GM12878 (cell line): ENCODE results near the gene PDZRN3. TPM values are rescaled to one million over a fixed set of nuclear protein-coding genes. Genes with fewer than 3 reads are reported as not detected.

Experiments
- BRCA1 ChIP-seq: IDR thresholded peaks from 2 replicates; pipeline ENCODE4 v1.6.1; 2011; ENCODE audit warnings: low read depth, low read length, improper control_type of control experiment
- CEBPZ ChIP-seq: fragments of 150-350 bp; IDR thresholded peaks from 2 replicates; pipeline ENCODE4 v1.6.1; 2016; ENCODE audit warnings: low read depth, low read length
- GATAD2B ChIP-seq: fragments of 450-650 bp; conservative IDR thresholded peaks from 2 replicates; pipeline ENCODE4 v1.6.1; 2017; ENCODE audit warnings: low read depth, mild to moderate bottlenecking, moderate library complexity
- IRF4 ChIP-seq: IDR thresholded peaks from 2 replicates; pipeline ENCODE4 v1.6.1; 2011; ENCODE audit warnings: low read depth, low read length
- JUNB ChIP-seq: IDR thresholded peaks from 2 replicates; pipeline ENCODE4 v1.6.1; 2016; ENCODE audit warnings: antibody characterized with exemption, mild to moderate bottlenecking
- MEF2A ChIP-seq: IDR thresholded peaks from 2 replicates; pipeline ENCODE4 v1.6.1; 2011; ENCODE audit warnings: low read depth, mild to moderate bottlenecking, low read length, moderate library complexity; ENCODE audit not compliant: insufficient read depth
- MLLT1 ChIP-seq: fragments of 450-650 bp; IDR thresholded peaks from 2 replicates; pipeline ENCODE4 v1.6.1; 2016; ENCODE audit warnings: mild to moderate bottlenecking
- NBN ChIP-seq: fragments of 450-650 bp; IDR thresholded peaks from 2 replicates; pipeline ENCODE4 v1.6.1; 2016
- PBX3 ChIP-seq: IDR thresholded peaks from 2 replicates; pipeline ENCODE4 v1.6.1; 2011; ENCODE audit warnings: mild to moderate bottlenecking, low read depth, low read length, moderate library complexity; ENCODE audit not compliant: insufficient replicate concordance
- POU2F2 ChIP-seq: IDR thresholded peaks from 3 replicates; pipeline ENCODE4 v1.6.1; 2011; ENCODE audit warnings: low read depth, mild to moderate bottlenecking, low read length, borderline replicate concordance
- RBBP5 ChIP-seq: fragments of 200-600 bp; sonication (generic); conservative IDR thresholded peaks from 2 replicates; pipeline ENCODE4 v1.6.1; 2016
- SKIL ChIP-seq: fragments of 450-650 bp; IDR thresholded peaks from 2 replicates; pipeline ENCODE4 v1.6.1; 2017; ENCODE audit warnings: mild to moderate bottlenecking, low read depth, inconsistent platforms; ENCODE audit not compliant: poor library complexity, severe bottlenecking
- SMAD1 ChIP-seq: fragments of 450-650 bp; IDR thresholded peaks from 2 replicates; pipeline ENCODE4 v1.6.1; 2018; ENCODE audit warnings: mild to moderate bottlenecking, low read depth; ENCODE audit not compliant: partially characterized antibody
- SPI1 ChIP-seq: IDR thresholded peaks from 2 replicates; pipeline ENCODE4 v1.6.1; 2011; ENCODE audit warnings: low read depth, mild to moderate bottlenecking, low read length, moderate library complexity, borderline replicate concordance; ENCODE audit not compliant: insufficient read depth
- USF1 ChIP-seq: IDR thresholded peaks from 2 replicates; pipeline ENCODE4 v1.6.1; 2011; ENCODE audit warnings: borderline replicate concordance, low read depth, mild to moderate bottlenecking, moderate library complexity, mixed read lengths, low read length; ENCODE audit not compliant: insufficient read depth; ENCODE audit errors: extremely low read length
- ZBTB4 ChIP-seq: fragments of 450-650 bp; formaldehyde crosslinking; IDR thresholded peaks from 2 replicates; pipeline ENCODE4 v1.4.0; 2022; ENCODE audit warnings: mild to moderate bottlenecking, moderate library complexity
- polyA plus RNA-seq, 11 experiments: library from polyadenylated mRNA; depleted of rRNA in 4 of 11; unstranded in 6 of 11; stranded (reverse) in 5 of 11; fragments of >200 nt; fragmentation: Nextera tagmentation in 4 of 11; fragmentation: Illumina TruSeq in 1 of 11; extraction: Ambion mirVana in 4 of 11; extraction: Trizol in 1 of 11; gene quantifications; 1 replicate in 1 of 11; 2 replicates in 10 of 11; pipeline versions ENCODE4 v1.2.1 to v1.2.3, GENCODE V29; 2011 to 2016; ENCODE audit warnings: inconsistent platforms in 2 of 11, missing spikeins in 2 of 11, low read depth in 1 of 11
- total RNA-seq, 4 experiments: library from RNA; depleted of rRNA in 3 of 4; stranded (reverse); fragments of >200 nt in 3 of 4; fragmentation: Illumina TruSeq in 1 of 4; extraction: Trizol in 1 of 4; gene quantifications; 2 replicates each; pipeline versions ENCODE4 v1.2.1 to v1.2.3, GENCODE V29; 2013 to 2021

Gene PDZRN3
- total and polyA plus RNA-seq, 10 of the 15 experiments (the other 5 are each of a cell fraction or from before 2014, with no cell fraction given): 0.07 to 0.37 (median 0.12) TPM; not detected in 6

- TF ChIP-seq USF1: no peak
- TF ChIP-seq RBBP5: no peak
- no peak for TF ChIP-seq MEF2A
- no peak for TF ChIP-seq JUNB
- TF ChIP-seq ZBTB4 (CRISPR knock-in tag): no peak
- no peak for TF ChIP-seq SMAD1
- TF ChIP-seq CEBPZ: no peak
- peak; percentile 20; the same call in 1 of the 3 replicates for TF ChIP-seq POU2F2
- no peak for TF ChIP-seq BRCA1
- no peak for TF ChIP-seq MLLT1
- TF ChIP-seq SKIL: no peak
- no peak for TF ChIP-seq NBN
- no peak for TF ChIP-seq PBX3
- no peak for TF ChIP-seq IRF4
- TF ChIP-seq SPI1: no peak
- no peak for TF ChIP-seq GATAD2B
Measured at GRCh38 chr3:73498764-73499622, 125.7 kb downstream of the PDZRN3 start (continued).
